SU-DHL-6 (cell line): ENCODE results near the gene RBM26.

ENCODE experiments used
- H2AFZ ChIP-seq: fragments of 200-600 bp; sonication (generic); 2 replicates; pipeline ENCODE4 v1.6.1; 2014; ENCODE audit warnings: low read depth, mild to moderate bottlenecking, moderate library complexity, mixed read lengths, antibody characterized with exemption, low read length; ENCODE audit not compliant: severe bottlenecking
- H3F3A ChIP-seq: fragments of 200-600 bp; shearing (Covaris generic); 2 replicates; pipeline ENCODE4 v1.6.0; 2016; ENCODE audit warnings: antibody characterized with exemption, mild to moderate bottlenecking; ENCODE audit not compliant: insufficient read depth
- H3K27ac ChIP-seq: fragments of 200-600 bp; sonication (generic); 2 replicates; pipeline ENCODE4 v1.5.1; 2016; ENCODE audit warnings: low read depth, mild to moderate bottlenecking, low read length, moderate library complexity, mixed read lengths
- H3K27me3 ChIP-seq: fragments of 200-600 bp; sonication (generic), shearing (Covaris generic); 2 replicates; pipeline ENCODE4 v1.6.0; 2014; ENCODE audit warnings: mild to moderate bottlenecking, low read length
- H3K36me3 ChIP-seq: fragments of 200-600 bp; sonication (generic); 2 replicates; pipeline ENCODE4 v1.6.1; 2014; ENCODE audit warnings: mild to moderate bottlenecking, low read length, mixed read lengths
- H3K4me2 ChIP-seq: fragments of 300-600, 200-600 bp; shearing (Covaris generic), sonication (generic); 2 replicates; pipeline ENCODE4 v1.6.0; 2014; ENCODE audit warnings: low read length, low read depth, mild to moderate bottlenecking; ENCODE audit not compliant: poor library complexity, severe bottlenecking
- H3K4me3 ChIP-seq: fragments of 200-600 bp; sonication (generic); 2 replicates; pipeline ENCODE4 v1.5.1; 2014; ENCODE audit warnings: antibody characterized with exemption, low read length, mild to moderate bottlenecking, mixed read lengths; ENCODE audit not compliant: insufficient read depth, poor library complexity, severe bottlenecking
- H3K79me2 ChIP-seq: fragments of 200-600 bp; sonication (generic); 2 replicates; pipeline ENCODE4 v1.6.1; 2014; ENCODE audit warnings: mild to moderate bottlenecking, low read length, moderate library complexity; ENCODE audit not compliant: insufficient read depth
- H3K9ac ChIP-seq: fragments of 200-600 bp; sonication (generic); 2 replicates; pipeline ENCODE4 v1.7.0; 2014; ENCODE audit warnings: mild to moderate bottlenecking, low read length
- H3K9me2 ChIP-seq: fragments of 200-600 bp; sonication (generic); replicated peaks from 2 replicates; pipeline ENCODE4 v1.6.1; 2014; ENCODE audit warnings: low read length; ENCODE audit not compliant: insufficient read depth
- H3K9me3 ChIP-seq: fragments of 200-600 bp; sonication (generic); 2 replicates; pipeline ENCODE4 v1.6.1; 2014; ENCODE audit warnings: low read length, mixed read lengths; ENCODE audit not compliant: insufficient read depth
- H4K20me1 ChIP-seq: fragments of 200-600 bp; sonication (generic); 2 replicates; pipeline ENCODE4 v1.6.1; 2014; ENCODE audit warnings: low read depth, mild to moderate bottlenecking, antibody characterized with exemption, low read length, moderate library complexity, mixed read lengths
- EZH2phosphoT487 ChIP-seq: fragments of 200-600 bp; sonication (generic), shearing (Covaris generic); conservative IDR thresholded peaks from 2 replicates; pipeline ENCODE4 v1.6.1; 2018; ENCODE audit warnings: mild to moderate bottlenecking, antibody characterized with exemption, low read length, moderate library complexity, mixed read lengths
- TF ChIP-seq, protein P1 (sequence below): fragments of 200-600 bp; sonication (generic); IDR thresholded peaks from one replicate; pipeline ENCODE4 v1.5.1; 2017; ENCODE audit warnings: antibody characterized with exemption, mild to moderate bottlenecking, low read length, moderate library complexity; ENCODE audit not compliant: insufficient read depth, poor library complexity, severe bottlenecking

RBM26 gene

DNA sequence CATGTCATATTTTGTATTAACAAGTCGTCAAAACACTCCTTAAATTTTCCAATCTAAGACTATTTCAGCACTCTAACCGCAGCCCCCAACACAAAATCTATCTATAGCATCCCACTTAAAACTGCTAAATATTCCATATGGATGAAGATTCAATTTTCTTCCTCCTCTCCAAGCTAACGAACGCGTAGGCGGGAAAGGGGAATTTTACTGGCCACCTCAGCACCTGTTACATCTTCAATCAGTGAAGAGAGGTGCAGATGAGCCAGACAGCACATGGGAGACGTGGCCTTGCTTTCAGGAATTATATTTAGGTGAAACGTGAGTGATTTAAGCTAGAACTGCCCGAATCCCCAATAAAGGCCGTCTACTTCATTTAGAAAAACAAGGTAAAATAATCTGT is 1.1 kb downstream of the RBM26 start:
- Histone ChIP-seq H2AFZ (peak overlapping the region; percentile 82), H3K4me2 (peak overlapping the region; percentile 97), H3K9ac (peak overlapping the region; percentile 96), H3K27me3 (no peaks in the 10 kb centered on the region), H3K4me3 (peak overlapping the region; percentile 72), H3K27ac (peak overlapping the region; percentile 90), H3K79me2 (peaks cover 76% of the 10 kb centered on the region), H3K9me2 (no peaks in the 10 kb centered on the region), H3K9me3 (no peaks in the 10 kb centered on the region), H4K20me1 (peaks cover 33% of the 10 kb centered on the region), H3F3A (peaks cover 30% of the 10 kb centered on the region), H3K36me3 (peaks cover 17% of the 10 kb centered on the region)
- TF ChIP-seq, protein P1, sequence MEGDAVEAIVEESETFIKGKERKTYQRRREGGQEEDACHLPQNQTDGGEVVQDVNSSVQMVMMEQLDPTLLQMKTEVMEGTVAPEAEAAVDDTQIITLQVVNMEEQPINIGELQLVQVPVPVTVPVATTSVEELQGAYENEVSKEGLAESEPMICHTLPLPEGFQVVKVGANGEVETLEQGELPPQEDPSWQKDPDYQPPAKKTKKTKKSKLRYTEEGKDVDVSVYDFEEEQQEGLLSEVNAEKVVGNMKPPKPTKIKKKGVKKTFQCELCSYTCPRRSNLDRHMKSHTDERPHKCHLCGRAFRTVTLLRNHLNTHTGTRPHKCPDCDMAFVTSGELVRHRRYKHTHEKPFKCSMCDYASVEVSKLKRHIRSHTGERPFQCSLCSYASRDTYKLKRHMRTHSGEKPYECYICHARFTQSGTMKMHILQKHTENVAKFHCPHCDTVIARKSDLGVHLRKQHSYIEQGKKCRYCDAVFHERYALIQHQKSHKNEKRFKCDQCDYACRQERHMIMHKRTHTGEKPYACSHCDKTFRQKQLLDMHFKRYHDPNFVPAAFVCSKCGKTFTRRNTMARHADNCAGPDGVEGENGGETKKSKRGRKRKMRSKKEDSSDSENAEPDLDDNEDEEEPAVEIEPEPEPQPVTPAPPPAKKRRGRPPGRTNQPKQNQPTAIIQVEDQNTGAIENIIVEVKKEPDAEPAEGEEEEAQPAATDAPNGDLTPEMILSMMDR = no peak
- no peak for TF ChIP-seq EZH2phosphoT487

DNA sequence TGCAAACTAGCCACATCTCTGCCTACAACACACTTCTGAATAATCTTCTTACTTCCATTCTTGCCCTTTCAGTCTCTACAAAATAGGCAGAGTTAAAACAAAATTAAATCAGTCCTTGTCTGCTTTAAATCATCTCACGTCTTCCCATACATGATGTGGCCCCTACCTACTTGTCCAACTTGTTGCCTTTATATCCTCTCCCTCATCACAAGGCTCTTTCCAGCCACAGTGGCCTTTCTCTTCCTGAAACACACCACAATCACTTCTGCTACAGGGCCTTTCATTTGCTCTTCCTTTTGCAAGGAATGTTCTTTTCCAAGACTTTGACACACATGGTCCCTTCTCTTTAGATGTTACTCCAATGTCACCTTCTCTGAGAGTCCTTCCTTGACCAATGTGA is 1.7 kb downstream of the RBM26 start:
- no peaks in the 10 kb centered on the region for H3K27me3 ChIP-seq

DNA sequence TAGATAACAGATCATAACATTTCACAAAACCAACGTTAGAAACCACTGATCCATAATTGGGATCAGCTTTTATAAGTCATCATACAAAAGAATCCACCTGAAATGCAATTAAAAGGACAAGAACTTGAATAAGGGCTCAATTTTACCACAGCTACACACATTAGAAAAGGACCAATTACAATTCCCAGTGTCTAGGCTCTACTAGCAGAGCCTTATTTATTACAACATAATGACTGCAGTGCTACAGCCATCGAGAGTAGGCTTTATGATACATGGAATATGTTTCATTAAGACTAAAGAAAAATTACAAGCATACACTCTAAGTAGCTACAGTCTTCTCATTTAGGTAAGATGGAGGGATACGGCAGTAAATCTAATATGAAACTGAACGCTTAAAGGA is 2.9 kb downstream of the RBM26 start:
- peak overlapping the region; percentile 97 for H3K4me2 ChIP-seq
- H3K79me2 ChIP-seq = peaks cover 95% of the 10 kb centered on the region
- peak overlapping the region; percentile 71 for H3K27ac ChIP-seq
- TF ChIP-seq EZH2phosphoT487 = no peak
- TF ChIP-seq, protein P1 = no peak
- H4K20me1 ChIP-seq = peaks cover 33% of the 10 kb centered on the region
- peaks cover 30% of the 10 kb centered on the region for H3F3A ChIP-seq
- H2AFZ ChIP-seq = no peak overlapping the region
- H3K9me2 ChIP-seq = no peaks in the 10 kb centered on the region
- H3K9me3 ChIP-seq = no peaks in the 10 kb centered on the region
- peaks cover 36% of the 10 kb centered on the region for H3K36me3 ChIP-seq
- peak overlapping the region; percentile 96 for H3K9ac ChIP-seq
- peak overlapping the region; percentile 72 for H3K4me3 ChIP-seq
- H3K27me3 ChIP-seq = no peaks in the 10 kb centered on the region

More for the DNA sequence above, 1.7 kb downstream of the RBM26 start:
- Histone ChIP-seq H3K79me2 (peaks cover 82% of the 10 kb centered on the region), H3F3A (peaks cover 30% of the 10 kb centered on the region), H2AFZ (no peak overlapping the region), H3K4me2 (peak overlapping the region; percentile 97), H4K20me1 (peaks cover 33% of the 10 kb centered on the region), H3K36me3 (peaks cover 23% of the 10 kb centered on the region), H3K9me3 (no peaks in the 10 kb centered on the region), H3K9me2 (no peaks in the 10 kb centered on the region), H3K27ac (peak overlapping the region; percentile 90), H3K9ac (peak overlapping the region; percentile 96), H3K4me3 (peak overlapping the region; percentile 72)
- TF ChIP-seq EZH2phosphoT487 = no peak
- TF ChIP-seq, protein P1 = no peak
